K562 (cell line): ENCODE results near the gene UBQLNL. TPM values are rescaled to one million over a fixed set of nuclear protein-coding genes. Genes with fewer than 3 reads are reported as not detected.

ENCODE experiments used
- ATAC-seq: fragments of 200-7000 bp; cut with Tn5 transposase; 3 replicates; pipeline ENCODE4 v1.9.1; 2020; ENCODE audit warnings: moderate library complexity
- BruUV-seq: library from RNA; stranded (reverse); fragments of 400-500 nt; replicated peaks from 2 replicates; lab custom pipeline; 2021; lab: Mats Ljungman, UMichigan
- CTCF ChIA-PET: fragments of 300-600 bp; formaldehyde crosslinking; extraction: SDS; loops from one replicate; lab custom pipeline; 2021; ENCODE audit warnings: low intra/inter-chr PET ratio; lab: Yijun Ruan, JAX
- POLR2A ChIA-PET: fragments of 300-600, 350-650 bp; sonication (Branson Sonifier 250); formaldehyde crosslinking; extraction: SDS; loops from one replicate; lab custom pipeline; 2021; ENCODE audit warnings: antibody characterized with exemption, inconsistent platforms; lab: Yijun Ruan, JAX
- DNase-seq, 4 experiments: peaks; one replicate each; pipeline versions ENCODE4 v3.0.0 to v3.0.0-alpha.2; 2011 to 2018; ENCODE audit warnings: low spot score in 3 of 4, mixed read lengths in 3 of 4; ENCODE audit errors: extremely low read depth in 1 of 4
- FAIRE-seq: peaks from 2 replicates; lab custom pipeline; 2011; peaks lifted over from hg19 to GRCh38; lab: Jason Lieb, UNC
- H2AFZ ChIP-seq: 2 replicates; pipeline ENCODE4 v1.6.0; 2011; ENCODE audit warnings: low read depth, low read length, control low read depth, inconsistent platforms
- H3K27ac ChIP-seq: fragments of 200-600 bp; 3 replicates; pipeline ENCODE4 v1.8.0; 2011; ENCODE audit warnings: low read depth, mild to moderate bottlenecking, control low read depth, inconsistent platforms, low read length, moderate library complexity, mixed read lengths; ENCODE audit errors: extremely low read depth
- H3K27me3 ChIP-seq, 2 experiments: fragments of 300-600 bp in 1 of 2; 2 replicates in 1 of 2; 3 replicates in 1 of 2; pipeline versions ENCODE4 v1.6.0 to v1.8.0; 2011; ENCODE audit warnings: inconsistent platforms in 2 of 2, low read length in 2 of 2, mild to moderate bottlenecking in 1 of 2, mixed read lengths in 1 of 2, moderate library complexity in 1 of 2; ENCODE audit not compliant: control insufficient read depth in 2 of 2, insufficient read depth in 2 of 2
- H3K36me3 ChIP-seq: fragments of 300-600 bp; 3 replicates; pipeline ENCODE4 v1.8.0; 2011; ENCODE audit warnings: mild to moderate bottlenecking, low read length, inconsistent platforms; ENCODE audit not compliant: control insufficient read depth, insufficient read depth
- H3K4me1 ChIP-seq, 2 experiments: fragments of 200-600 bp in 1 of 2; replicated peaks in 1 of 2; 2 replicates in 1 of 2; 3 replicates in 1 of 2; pipeline versions ENCODE4 v1.5.1 to v1.8.0; 2011; ENCODE audit warnings: inconsistent platforms in 2 of 2, low read length in 2 of 2, mild to moderate bottlenecking in 1 of 2, mixed read lengths in 1 of 2, moderate library complexity in 1 of 2; ENCODE audit not compliant: control insufficient read depth in 2 of 2, insufficient read depth in 2 of 2
- H3K4me2 ChIP-seq: 2 replicates; pipeline ENCODE4 v1.6.1; 2011; ENCODE audit warnings: low read length, control low read depth, inconsistent platforms, mixed read lengths; ENCODE audit not compliant: insufficient read depth
- H3K4me3 ChIP-seq: fragments of 200-600 bp; sonication (generic), shearing (Covaris generic); 2 replicates; pipeline ENCODE4 v1.5.1; 2016; ENCODE audit warnings: control low read depth, inconsistent platforms
- H3K79me2 ChIP-seq: fragments of 200-600 bp; 3 replicates; pipeline ENCODE4 v1.8.0; 2011; ENCODE audit warnings: low read length, inconsistent platforms; ENCODE audit not compliant: control insufficient read depth, insufficient read depth
- H3K9ac ChIP-seq, 2 experiments: 2 replicates each; pipeline versions ENCODE4 v1.6.0 to v1.6.1; 2011; ENCODE audit warnings: low read depth in 2 of 2, low read length in 2 of 2, control low read depth in 1 of 2, inconsistent platforms in 1 of 2, mild to moderate bottlenecking in 1 of 2, mixed read lengths in 1 of 2; ENCODE audit not compliant: insufficient read depth in 1 of 2
- H3K9me1 ChIP-seq: one replicate; pipeline ENCODE4 v1.6.0; 2011; ENCODE audit warnings: inconsistent platforms, mild to moderate bottlenecking, low read length, moderate library complexity; ENCODE audit not compliant: control insufficient read depth, insufficient read depth
- H3K9me3 ChIP-seq: replicated peaks from 2 replicates; pipeline ENCODE4 v1.5.1; 2011; ENCODE audit warnings: low read depth, low read length, inconsistent platforms; ENCODE audit not compliant: control insufficient read depth, insufficient read depth
- H4K20me1 ChIP-seq: replicated peaks from 2 replicates; pipeline ENCODE4 v1.6.1; 2011; ENCODE audit warnings: low read length, inconsistent platforms, mixed read lengths; ENCODE audit not compliant: control insufficient read depth, insufficient read depth
- CBX2 ChIP-seq: fragments of 200-600 bp; sonication (generic); IDR thresholded peaks from one replicate; pipeline ENCODE4 v1.6.1; 2012; ENCODE audit warnings: mild to moderate bottlenecking, low read length, inconsistent platforms; ENCODE audit not compliant: insufficient read depth, poor library complexity, severe bottlenecking
- CBX3 ChIP-seq, 2 experiments: IDR thresholded peaks; 1 replicate in 1 of 2; 2 replicates in 1 of 2; pipeline ENCODE4 v1.6.1; 2012; ENCODE audit warnings: inconsistent platforms in 2 of 2, low read length in 2 of 2, borderline replicate concordance in 1 of 2, control low read depth in 1 of 2
- ELF2 ChIP-seq: fragments of 250-450 bp; sonication (Bioruptor Pico); IDR thresholded peaks from 2 replicates; pipeline ENCODE4 v1.5.0; 2021; ENCODE audit warnings: mild to moderate bottlenecking
- ERF ChIP-seq: fragments of 450-650 bp; formaldehyde crosslinking; IDR thresholded peaks from 2 replicates; pipeline ENCODE4 v1.4.0; 2020; ENCODE audit warnings: mild to moderate bottlenecking, mixed read lengths
- ETV1 ChIP-seq: fragments of 450-650 bp; conservative IDR thresholded peaks from 2 replicates; pipeline ENCODE4 v1.6.1; 2016; ENCODE audit warnings: missing genetic modification characterization, control low read depth, low read depth, missing compliant biosample characterization
- FOXJ3 ChIP-seq: sonication (generic); formaldehyde crosslinking; IDR thresholded peaks from 2 replicates; pipeline ENCODE4 v1.4.0; 2020; ENCODE audit warnings: mild to moderate bottlenecking, missing genetic modification reagents
- HLTF ChIP-seq: fragments of 450-650 bp; IDR thresholded peaks from 2 replicates; pipeline ENCODE4 v1.6.1; 2016
- HOXB6 ChIP-seq: fragments of 250-450 bp; sonication (Bioruptor Pico); IDR thresholded peaks from 2 replicates; pipeline ENCODE4 v1.5.1; 2022; ENCODE audit warnings: mild to moderate bottlenecking, borderline replicate concordance
- KAT2B ChIP-seq: IDR thresholded peaks from one replicate; pipeline ENCODE4 v1.6.1; 2012; ENCODE audit warnings: low read depth, mild to moderate bottlenecking, control low read depth, inconsistent platforms, low read length, moderate library complexity
- MLLT1 ChIP-seq, 2 experiments: fragments of 450-650 bp; IDR thresholded peaks; 2 replicates each; pipeline ENCODE4 v1.6.1; 2016
- MYBL2 ChIP-seq, 2 experiments: fragments of 450-650 bp in 1 of 2; sonication (generic) in 1 of 2; formaldehyde crosslinking in 1 of 2; IDR thresholded peaks; 2 replicates each; pipeline versions ENCODE4 v1.6.1 to v1.8.1; 2017 to 2022; ENCODE audit warnings: borderline replicate concordance in 1 of 2, inconsistent platforms in 1 of 2, low read depth in 1 of 2, mild to moderate bottlenecking in 1 of 2, missing genetic modification reagents in 1 of 2, moderate library complexity in 1 of 2
- SMARCB1 ChIP-seq: IDR thresholded peaks from 2 replicates; pipeline ENCODE4 v1.6.1; 2011; ENCODE audit warnings: improper control_type of control experiment, low read depth; ENCODE audit not compliant: insufficient read length
- ZNF75A ChIP-seq: fragments of 450-650 bp; formaldehyde crosslinking; IDR thresholded peaks from 2 replicates; pipeline ENCODE4 v1.4.0; 2020; ENCODE audit warnings: mild to moderate bottlenecking
- WGBS: fragments of 100-300 bp; shearing (Covaris generic); methylation state at CpG from one replicate; pipeline ENCODE4 v1.1.6; 2016; ENCODE audit warnings: low coverage, mixed read lengths; ENCODE audit not compliant: insufficient coverage; ENCODE audit errors: missing lambda C conversion rate; 5-methylcytosine and 5-hydroxymethylcytosine counted together
- in situ Hi-C: fragments of 300-500 bp; cut with MboI; formaldehyde crosslinking; loops from 4 replicates; pipeline ENCODE4 v1.15.0; 2018; ENCODE audit warnings: inconsistent platforms, mixed read lengths
- intact Hi-C: fragments of 100-400 bp; cut with micrococcal nuclease; formaldehyde crosslinking; loops from 2 replicates; pipeline ENCODE4 v1.14.2; 2022
- polyA plus RNA-seq, 8 experiments: library from polyadenylated mRNA; depleted of rRNA in 4 of 8; stranded (reverse) in 5 of 8; unstranded in 3 of 8; fragments of >200 nt; fragmentation: Nextera tagmentation in 2 of 8; fragmentation: Illumina TruSeq in 1 of 8; extraction: Ambion mirVana in 2 of 8; extraction: Trizol in 1 of 8; gene quantifications; 2 replicates each; pipeline versions ENCODE4 v1.2.1 to v1.2.3, GENCODE V29; 2011 to 2014; ENCODE audit warnings: inconsistent platforms in 1 of 8, missing spikeins in 1 of 8
- total RNA-seq, 7 experiments: library from RNA; depleted of rRNA in 6 of 7; stranded (reverse); fragments of >200 nt in 6 of 7; fragmentation: Illumina TruSeq in 2 of 7; extraction: Trizol in 2 of 7; gene quantifications; 2 replicates each; pipeline versions ENCODE4 v1.2.1 to v1.2.3, GENCODE V29; 2011 to 2021; ENCODE audit warnings: low replicate concordance in 1 of 7
- TF ChIP-seq, protein P1 (sequence below): fragments of 250-450 bp; sonication (Bioruptor Pico); IDR thresholded peaks from 2 replicates; pipeline ENCODE4 v1.4.0; 2020; ENCODE audit warnings: mild to moderate bottlenecking, moderate library complexity, borderline replicate concordance
- TF ChIP-seq, protein P2 (sequence below): sonication (generic); formaldehyde crosslinking; IDR thresholded peaks from 2 replicates; pipeline ENCODE4 v1.8.1; 2023; ENCODE audit warnings: mild to moderate bottlenecking, missing genetic modification reagents

Gene UBQLNL
- total and polyA plus RNA-seq, 9 of the 15 experiments (the other 6 are each of a cell fraction or from before 2014, with no cell fraction given): 0.07 to 0.27 (median 0.14) TPM

- TF ChIP-seq, protein P1, sequence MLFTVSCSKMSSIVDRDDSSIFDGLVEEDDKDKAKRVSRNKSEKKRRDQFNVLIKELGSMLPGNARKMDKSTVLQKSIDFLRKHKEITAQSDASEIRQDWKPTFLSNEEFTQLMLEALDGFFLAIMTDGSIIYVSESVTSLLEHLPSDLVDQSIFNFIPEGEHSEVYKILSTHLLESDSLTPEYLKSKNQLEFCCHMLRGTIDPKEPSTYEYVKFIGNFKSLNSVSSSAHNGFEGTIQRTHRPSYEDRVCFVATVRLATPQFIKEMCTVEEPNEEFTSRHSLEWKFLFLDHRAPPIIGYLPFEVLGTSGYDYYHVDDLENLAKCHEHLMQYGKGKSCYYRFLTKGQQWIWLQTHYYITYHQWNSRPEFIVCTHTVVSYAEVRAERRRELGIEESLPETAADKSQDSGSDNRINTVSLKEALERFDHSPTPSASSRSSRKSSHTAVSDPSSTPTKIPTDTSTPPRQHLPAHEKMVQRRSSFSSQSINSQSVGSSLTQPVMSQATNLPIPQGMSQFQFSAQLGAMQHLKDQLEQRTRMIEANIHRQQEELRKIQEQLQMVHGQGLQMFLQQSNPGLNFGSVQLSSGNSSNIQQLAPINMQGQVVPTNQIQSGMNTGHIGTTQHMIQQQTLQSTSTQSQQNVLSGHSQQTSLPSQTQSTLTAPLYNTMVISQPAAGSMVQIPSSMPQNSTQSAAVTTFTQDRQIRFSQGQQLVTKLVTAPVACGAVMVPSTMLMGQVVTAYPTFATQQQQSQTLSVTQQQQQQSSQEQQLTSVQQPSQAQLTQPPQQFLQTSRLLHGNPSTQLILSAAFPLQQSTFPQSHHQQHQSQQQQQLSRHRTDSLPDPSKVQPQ (CRISPR knock-in tag): no peak
- TF ChIP-seq SMARCB1 (no peak), MLLT1 (IDR thresholded peaks at IDR 0.05) (no peak)
- TF ChIP-seq, all 486 proteins: peak for 0
Observed at GRCh38 chr11:5548440-5548839, 31.9 kb upstream of the UBQLNL start, which contains the start of gene OR52H1 (continued).

DNA sequence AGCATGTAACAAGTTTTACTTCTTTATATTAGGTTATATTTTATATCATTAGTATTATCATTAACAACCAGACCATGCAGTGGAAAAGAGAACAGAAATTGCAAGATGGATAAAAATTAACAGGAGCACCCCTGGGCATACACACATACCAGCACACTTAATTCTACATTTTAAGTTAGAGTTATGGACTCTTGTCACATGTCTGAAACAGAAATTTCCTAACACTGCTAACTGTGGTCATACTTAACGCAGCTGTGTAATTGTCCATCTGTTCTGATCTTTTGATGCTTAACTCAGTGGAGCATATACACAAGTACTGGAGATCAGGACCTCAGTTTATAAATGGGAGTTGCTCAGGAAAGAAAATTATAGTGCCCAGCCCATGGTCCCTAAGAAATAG lies 31.5 kb upstream of the UBQLNL start:
- H2AFZ ChIP-seq: 0 out of 2 replicates have a peak overlapping the region, but pooled peaks have one; percentile 5
- no peak overlapping the region for H3K4me2 ChIP-seq
- H3K27me3 ChIP-seq: no peaks in the 10 kb centered on the region; a peak in 1 of 5 replicates
- in situ Hi-C loops (no loop called here), intact Hi-C loops (no loop called here)
- no peak for DNase-seq
- no peak overlapping the region for H3K9ac ChIP-seq
- H3K9me1 ChIP-seq: no peaks in the 10 kb centered on the region
- 44% methylated on average over 1 of the region's 1 CpG for WGBS
- POLR2A ChIA-PET: interaction anchor here (1.0 to 1.1 kb wide), 2 partner anchors 12 to 17 kb away, joined by 3 to 4 read pairs; no protein-coding TSS in a partner anchor
- ATAC-seq: no peak
- H3K36me3 ChIP-seq: no peaks in the 10 kb centered on the region
- no peak for FAIRE-seq
- no peak overlapping the region for H3K4me3 ChIP-seq
- BruUV-seq: no TSS peak
- no peaks in the 10 kb centered on the region for H4K20me1 ChIP-seq
- H3K4me1 ChIP-seq: peaks cover 0 to 6% of the 10 kb centered on the region in 2 experiments; a peak in 2 of 5 replicates
- TF ChIP-seq CBX3 (IDR thresholded peaks at IDR 0.05; ENCODE audit: borderline replicate concordance in 1 of 2, low read length in 2 of 2) (no peak), KAT2B (no peak), ZNF75A (CRISPR knock-in tag) (no peak), MYBL2 (IDR thresholded peaks at IDR 0.05; ENCODE audit: low read depth) (no peak), MYBL2 (CRISPR knock-in tag; IDR thresholded peaks at IDR 0.05; ENCODE audit: borderline replicate concordance) (no peak), ERF (CRISPR knock-in tag) (no peak), HLTF (no peak), ETV1 (tag) (no peak), CBX2 (no peak), HOXB6 (CRISPR knock-in tag) (no peak), FOXJ3 (CRISPR knock-in tag) (no peak), ELF2 (CRISPR knock-in tag) (no peak)
- TF ChIP-seq, protein P2, sequence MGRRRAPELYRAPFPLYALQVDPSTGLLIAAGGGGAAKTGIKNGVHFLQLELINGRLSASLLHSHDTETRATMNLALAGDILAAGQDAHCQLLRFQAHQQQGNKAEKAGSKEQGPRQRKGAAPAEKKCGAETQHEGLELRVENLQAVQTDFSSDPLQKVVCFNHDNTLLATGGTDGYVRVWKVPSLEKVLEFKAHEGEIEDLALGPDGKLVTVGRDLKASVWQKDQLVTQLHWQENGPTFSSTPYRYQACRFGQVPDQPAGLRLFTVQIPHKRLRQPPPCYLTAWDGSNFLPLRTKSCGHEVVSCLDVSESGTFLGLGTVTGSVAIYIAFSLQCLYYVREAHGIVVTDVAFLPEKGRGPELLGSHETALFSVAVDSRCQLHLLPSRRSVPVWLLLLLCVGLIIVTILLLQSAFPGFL (CRISPR knock-in tag): no peak
- H3K9me3 ChIP-seq: no peaks in the 10 kb centered on the region
- no peaks in the 10 kb centered on the region for H3K79me2 ChIP-seq
- no peak overlapping the region for H3K27ac ChIP-seq
- CTCF ChIA-PET: no interaction called here
